Bronchial epithelial cell (primary cell): ENCODE results near the gene TBCE. TPM values are rescaled to one million over a fixed set of nuclear protein-coding genes. Genes with fewer than 3 reads are reported as not detected.

ENCODE experiments used
- DNase-seq: peaks from one replicate; pipeline ENCODE4 v3.0.0-alpha.2; 2010; ENCODE audit warnings: low read depth
- FAIRE-seq: peaks from 2 replicates; lab custom pipeline; 2011; peaks lifted over from hg19 to GRCh38; lab: Jason Lieb, UNC
- H3K27me3 ChIP-seq: 2 replicates; pipeline ENCODE4 v1.5.1; 2011; ENCODE audit warnings: low read length; ENCODE audit not compliant: control insufficient read depth, insufficient read depth
- H3K36me3 ChIP-seq: 2 replicates; pipeline ENCODE4 v1.5.1; 2011; ENCODE audit warnings: low read length; ENCODE audit not compliant: control insufficient read depth, insufficient read depth
- H3K4me3 ChIP-seq: 2 replicates; pipeline ENCODE4 v1.5.1; 2011; ENCODE audit warnings: mild to moderate bottlenecking, low read depth, low read length, control low read depth
- total RNA-seq: library from RNA; depleted of rRNA; stranded (reverse); fragments of >200 nt; gene quantifications from 2 replicates; pipeline ENCODE4 v1.2.1, GENCODE V29; 2014
- TF ChIP-seq, protein P1 (sequence below): IDR thresholded peaks from 2 replicates; pipeline ENCODE4 v1.5.1; 2011; ENCODE audit warnings: mild to moderate bottlenecking, moderate library complexity, low read length, control low read depth, inconsistent platforms; ENCODE audit not compliant: insufficient read depth, severe bottlenecking

The TBCE gene, protein sequence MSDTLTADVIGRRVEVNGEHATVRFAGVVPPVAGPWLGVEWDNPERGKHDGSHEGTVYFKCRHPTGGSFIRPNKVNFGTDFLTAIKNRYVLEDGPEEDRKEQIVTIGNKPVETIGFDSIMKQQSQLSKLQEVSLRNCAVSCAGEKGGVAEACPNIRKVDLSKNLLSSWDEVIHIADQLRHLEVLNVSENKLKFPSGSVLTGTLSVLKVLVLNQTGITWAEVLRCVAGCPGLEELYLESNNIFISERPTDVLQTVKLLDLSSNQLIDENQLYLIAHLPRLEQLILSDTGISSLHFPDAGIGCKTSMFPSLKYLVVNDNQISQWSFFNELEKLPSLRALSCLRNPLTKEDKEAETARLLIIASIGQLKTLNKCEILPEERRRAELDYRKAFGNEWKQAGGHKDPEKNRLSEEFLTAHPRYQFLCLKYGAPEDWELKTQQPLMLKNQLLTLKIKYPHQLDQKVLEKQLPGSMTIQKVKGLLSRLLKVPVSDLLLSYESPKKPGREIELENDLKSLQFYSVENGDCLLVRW
- 16.4 and 25.0 TPM in 2 replicates for total RNA-seq

DNA sequence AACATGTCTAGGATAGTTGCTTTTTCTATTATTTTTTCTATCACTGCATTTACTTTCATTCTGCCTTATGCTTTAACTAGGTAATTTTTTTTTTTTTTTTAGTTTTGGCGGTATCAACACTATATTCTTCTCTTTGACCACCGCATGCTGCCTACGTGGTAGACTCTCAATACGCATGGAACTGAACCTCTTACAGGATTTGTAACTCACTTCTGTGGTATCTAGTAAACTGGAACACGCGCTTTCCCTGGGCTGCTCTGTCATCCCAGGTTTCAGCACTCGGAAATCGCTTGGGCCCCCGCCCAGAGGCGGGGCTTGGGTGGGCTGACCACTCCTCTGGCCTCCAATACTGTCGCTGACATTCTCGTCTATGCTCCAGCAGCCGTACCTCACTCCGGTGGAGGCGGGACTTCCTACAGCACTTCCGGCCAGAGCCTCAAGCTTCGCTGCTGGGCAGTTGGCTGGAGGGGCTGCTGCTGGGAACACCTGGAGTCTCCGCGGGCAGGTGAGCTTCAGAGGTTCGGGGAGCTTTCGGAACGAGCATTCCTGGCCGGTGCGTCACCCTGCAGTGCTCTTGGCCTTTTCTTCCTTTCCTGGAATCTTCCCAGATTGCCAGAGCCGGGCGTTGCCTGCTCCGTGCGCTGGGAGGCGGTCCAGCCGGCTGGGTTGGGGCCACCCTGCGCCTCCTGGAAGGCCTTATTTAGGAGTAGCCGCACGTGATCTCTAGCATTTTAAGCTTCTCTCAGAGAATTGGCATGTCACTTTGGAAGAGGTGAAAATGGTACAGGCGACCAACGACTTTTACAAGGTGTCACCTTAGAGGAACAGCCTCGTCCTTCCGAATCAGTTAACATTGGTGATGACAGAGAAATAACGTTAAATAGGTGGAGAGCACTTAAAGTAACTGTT, at the start of gene TBCE:
Gene TBCE, plus strand, starts transcription at position 428 of the 909 bp plus-strand sequence. CDS start 12,623 bp downstream, outside the sequence.
- H3K27me3 ChIP-seq, result no peaks in the 10 kb centered on the region
- H3K4me3 ChIP-seq, result peak within 1 kb of the TSS; percentile 59
- TF ChIP-seq, protein P1, sequence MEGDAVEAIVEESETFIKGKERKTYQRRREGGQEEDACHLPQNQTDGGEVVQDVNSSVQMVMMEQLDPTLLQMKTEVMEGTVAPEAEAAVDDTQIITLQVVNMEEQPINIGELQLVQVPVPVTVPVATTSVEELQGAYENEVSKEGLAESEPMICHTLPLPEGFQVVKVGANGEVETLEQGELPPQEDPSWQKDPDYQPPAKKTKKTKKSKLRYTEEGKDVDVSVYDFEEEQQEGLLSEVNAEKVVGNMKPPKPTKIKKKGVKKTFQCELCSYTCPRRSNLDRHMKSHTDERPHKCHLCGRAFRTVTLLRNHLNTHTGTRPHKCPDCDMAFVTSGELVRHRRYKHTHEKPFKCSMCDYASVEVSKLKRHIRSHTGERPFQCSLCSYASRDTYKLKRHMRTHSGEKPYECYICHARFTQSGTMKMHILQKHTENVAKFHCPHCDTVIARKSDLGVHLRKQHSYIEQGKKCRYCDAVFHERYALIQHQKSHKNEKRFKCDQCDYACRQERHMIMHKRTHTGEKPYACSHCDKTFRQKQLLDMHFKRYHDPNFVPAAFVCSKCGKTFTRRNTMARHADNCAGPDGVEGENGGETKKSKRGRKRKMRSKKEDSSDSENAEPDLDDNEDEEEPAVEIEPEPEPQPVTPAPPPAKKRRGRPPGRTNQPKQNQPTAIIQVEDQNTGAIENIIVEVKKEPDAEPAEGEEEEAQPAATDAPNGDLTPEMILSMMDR, result no peak
- peaks cover 1% of the 10 kb centered on the region for H3K36me3 ChIP-seq
- FAIRE-seq, result peak; percentile 70
- peak; percentile 98 for DNase-seq

DNA sequence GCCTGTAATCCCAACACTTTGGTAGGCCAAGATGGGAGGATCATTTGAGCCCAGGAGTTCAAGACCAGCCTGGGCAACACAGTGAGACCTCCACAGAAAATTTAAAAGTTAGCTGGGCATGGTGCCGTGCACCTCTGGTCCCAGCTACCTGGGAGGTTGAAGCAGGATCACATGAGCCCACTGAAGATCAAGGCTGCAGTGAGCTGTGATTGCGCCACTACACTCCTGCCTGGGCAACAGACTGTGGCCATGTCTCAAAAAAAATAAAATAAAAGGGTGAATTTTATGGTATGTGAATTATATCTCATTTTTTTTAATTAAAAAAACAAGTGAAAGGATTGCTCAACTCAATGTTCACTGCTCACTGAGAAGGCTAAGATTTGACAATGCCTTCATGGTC, 48.0 kb upstream of the TBCE start:
- no peak overlapping the region for H3K4me3 ChIP-seq
- H3K36me3 ChIP-seq, result no peaks in the 10 kb centered on the region
- TF ChIP-seq, protein P1, result no peak
- FAIRE-seq (no peak), DNase-seq (no peak)
- H3K27me3 ChIP-seq, result no peaks in the 10 kb centered on the region

DNA sequence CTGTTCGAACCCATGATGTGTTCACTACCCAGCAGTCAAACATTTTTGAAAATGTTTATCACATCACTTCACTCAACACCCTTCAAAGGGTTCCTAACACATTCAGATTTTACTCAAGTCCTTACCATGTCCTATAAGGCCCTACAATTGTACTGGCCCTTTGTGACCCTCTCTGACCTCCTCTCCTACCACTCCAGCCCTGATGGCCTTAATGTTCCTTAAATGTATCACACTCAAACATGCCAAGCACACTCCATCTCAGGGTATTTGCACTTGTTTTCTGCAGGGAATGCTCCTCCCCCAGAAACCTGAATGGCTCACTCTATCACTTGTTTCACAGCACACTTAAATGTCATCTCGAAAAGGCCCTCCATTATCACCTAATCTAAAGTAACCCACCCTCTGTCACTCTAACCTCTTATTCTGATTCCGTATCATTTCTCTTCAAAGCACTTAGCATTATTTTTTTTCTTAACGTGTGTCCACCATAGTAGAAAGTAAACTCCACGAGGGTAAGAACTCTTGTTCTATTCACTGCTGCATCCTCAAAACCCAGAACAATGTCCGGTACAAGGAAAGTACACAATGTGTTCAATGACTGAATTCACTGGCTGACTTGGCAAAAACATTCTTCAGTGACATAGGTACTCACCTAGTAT, 46.6 kb upstream of the TBCE start:
- Histone ChIP-seq H3K36me3 (no peaks in the 10 kb centered on the region), H3K27me3 (no peaks in the 10 kb centered on the region), H3K4me3 (no peak overlapping the region)
- no peak for DNase-seq
- FAIRE-seq, result no peak
- TF ChIP-seq, protein P1, result no peak

DNA sequence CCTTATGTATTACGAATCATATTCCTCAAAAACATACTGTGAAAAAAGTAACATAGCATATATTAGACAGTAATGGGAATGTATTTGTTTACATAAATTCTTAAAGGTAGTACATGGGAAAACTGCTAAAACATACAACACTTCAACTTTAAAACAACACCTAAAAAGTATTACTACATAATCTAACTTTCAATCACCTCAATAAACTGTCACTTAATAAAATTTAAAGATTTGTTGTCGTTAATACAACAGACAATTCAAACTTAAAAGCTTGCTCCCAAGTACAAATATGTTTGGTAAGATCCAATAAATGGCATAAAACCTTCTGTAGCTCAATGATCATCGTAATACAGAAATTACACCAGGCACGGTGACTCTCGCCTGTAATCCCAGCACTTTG, 42.9 kb upstream of the TBCE start:
- DNase-seq (no peak), FAIRE-seq (no peak)
- Histone ChIP-seq H3K36me3 (no peaks in the 10 kb centered on the region), H3K4me3 (no peak overlapping the region), H3K27me3 (no peaks in the 10 kb centered on the region)
- TF ChIP-seq, protein P1, result no peak

DNA sequence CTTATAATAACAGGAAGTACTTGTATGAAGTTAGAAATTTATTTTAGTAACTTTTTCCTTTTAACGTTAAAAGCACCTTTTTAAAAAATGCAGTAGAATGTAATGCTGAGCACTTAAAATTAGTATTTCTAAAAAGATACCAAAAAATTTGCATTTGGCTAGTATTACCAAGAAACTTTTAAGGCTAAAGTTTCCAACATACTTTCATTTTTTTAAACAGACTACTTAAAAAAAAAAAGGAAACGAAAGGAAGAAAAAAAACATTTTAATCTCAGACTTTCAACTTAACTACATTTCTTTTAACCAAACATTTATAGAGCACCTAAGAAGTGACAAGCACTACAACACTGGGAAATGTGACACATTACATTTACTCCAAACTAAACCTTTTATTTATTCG, 42.1 kb upstream of the TBCE start:
- Histone ChIP-seq H3K27me3 (no peaks in the 10 kb centered on the region), H3K4me3 (no peak overlapping the region), H3K36me3 (no peaks in the 10 kb centered on the region)
- FAIRE-seq, result no peak
- DNase-seq, result no peak
- TF ChIP-seq, protein P1, result no peak
